Heart left ventricle (tissue), 16 donors: ENCODE results near the gene SLC30A3. TPM values are rescaled to one million over a fixed set of nuclear protein-coding genes. Genes with fewer than 3 reads are reported as not detected.

Experiments used
- ATAC-seq, 4 donors: fragments of 200-7000 bp; cut with Tn5 transposase; one replicate each; pipeline ENCODE4 v1.9.1; 2020 to 2022; ENCODE audit warnings: moderate library complexity in 4 of 4, mild to moderate bottlenecking in 3 of 4, moderate number of reproducible peaks in 1 of 4
- DNase-seq, 5 donors: peaks; one replicate each; pipeline ENCODE4 v3.0.0-alpha.2; 2020
- H3K27ac ChIP-seq, 12 donors: fragments of 200-600 bp; sonication (generic) in 4 of 12; one replicate each; pipeline versions ENCODE4 v1.5.0 to v1.8.0; 2016 to 2022; ENCODE audit warnings: mild to moderate bottlenecking in 2 of 12
- H3K27me3 ChIP-seq, 9 donors: fragments of 200-600 bp; sonication (generic) in 2 of 9; one replicate each; pipeline versions ENCODE4 v1.5.1 to v1.8.0; 2016 to 2022; ENCODE audit warnings: mild to moderate bottlenecking in 3 of 9
- H3K36me3 ChIP-seq, 9 donors: fragments of 200-600 bp; sonication (generic) in 2 of 9; one replicate each; pipeline versions ENCODE4 v1.5.0 to v1.8.0; 2018 to 2022; ENCODE audit warnings: mild to moderate bottlenecking in 2 of 9
- H3K4me1 ChIP-seq, 12 donors: fragments of 200-600 bp; sonication (generic) in 4 of 12; one replicate each; pipeline versions ENCODE4 v1.5.0 to v1.8.0; 2016 to 2022; ENCODE audit warnings: mild to moderate bottlenecking in 3 of 12
- H3K4me3 ChIP-seq, 12 donors: fragments of 200-600 bp; sonication (generic) in 4 of 12; one replicate each; pipeline versions ENCODE4 v1.5.0 to v1.8.0; 2017 to 2022; ENCODE audit warnings: mild to moderate bottlenecking in 9 of 12, moderate library complexity in 4 of 12
- H3K9me3 ChIP-seq, 12 donors: fragments of 200-600 bp; sonication (generic) in 4 of 12; one replicate each; pipeline versions ENCODE4 v1.5.0 to v1.8.0; 2016 to 2022; ENCODE audit warnings: mild to moderate bottlenecking in 1 of 12
- POLR2A ChIP-seq, 2 donors: fragments of 450-650 bp; IDR thresholded peaks; one replicate each; pipeline ENCODE4 v1.6.1; 2017; ENCODE audit warnings: antibody characterized with exemption in 2 of 2, mild to moderate bottlenecking in 2 of 2, moderate library complexity in 2 of 2
- WGBS, 4 donors: extraction: QIAGEN DNeasy Blood & Tissue Kit in 2 of 4; methylation state at CpG; one replicate each; pipeline versions ENCODE4 v1.1.5 to v1.1.7; 2013 to 2018; 5-methylcytosine and 5-hydroxymethylcytosine counted together
- intact Hi-C, 10 donors: fragments of 100-400 bp; cut with DNase I; formaldehyde crosslinking; loops; one replicate each; pipeline versions ENCODE4 v1.11.1 to v1.14.2; 2022
- polyA plus RNA-seq, 2 donors: library from polyadenylated mRNA; stranded (reverse); fragments of 200-250 nt; gene quantifications; one replicate each; pipeline ENCODE4 v1.2.3, GENCODE V29; 2013
- total RNA-seq, 9 donors: library from RNA; depleted of rRNA in 2 of 9; stranded (reverse); fragments of >200 nt in 2 of 9; fragmentation: NEBNext Ultra II Directional in 3 of 9; extraction: Animal tissue kit (Norgen Biotek cat#: 25700) in 3 of 9; gene quantifications; one replicate each; pipeline versions ENCODE4 v1.1.0 to v1.2.4, GENCODE V29; 2016 to 2023
- TF ChIP-seq, protein P1 (sequence below), 12 donors: fragments of 200-600 bp; sonication (generic) in 4 of 12; IDR thresholded peaks; one replicate each; pipeline versions ENCODE4 v1.5.0 to v1.8.0; 2018 to 2022; ENCODE audit warnings: antibody characterized with exemption in 12 of 12, mild to moderate bottlenecking in 5 of 12
- donor health status: ischemic (EF 13 %, LVEDD 7.1; RV severe dilation, severe dysfunction).
- donor health status: healthy with polysubstance abuse.
- donor health status: DM: no; HTN: yes; CAD: no.
- donor health status: DM: no; HTN: no; CAD: no.
- donor health status: ischemic (EF 25% LVEDD 6.9; RV normal size, moderate dysfunction).
- donor health status: ischemic (EF 25% LVEDD 5.7; RV mildly dilated, moderate dysfunction).
- donor health status: healthy.
- donor health status: DM: yes; HTN: yes; CAD: no.
- donor health status: ischemic (EF 35%, LVEDD 5.7; RV mildly dilated, moderate dysfunction).
- donor health status: nonischemic (EF 11% LVEDD 7.7; RV severe dilation, severe dysfunction).
- donor health status: DM: yes; HTN: yes; CAD: no.
- donor health status: PGD.
- donor health status: ischemic (EF 29% LVEDD 5.4; RV normal size, mild dysfunction).
- donor health status: nonischemic (EF 23%, LVEDD 6.1; RV moderate dilation, normal function).

Gene SLC30A3
- total and polyA plus RNA-seq, 11 donors, result 5.0 to 18.1 (median 9.0) TPM

DNA sequence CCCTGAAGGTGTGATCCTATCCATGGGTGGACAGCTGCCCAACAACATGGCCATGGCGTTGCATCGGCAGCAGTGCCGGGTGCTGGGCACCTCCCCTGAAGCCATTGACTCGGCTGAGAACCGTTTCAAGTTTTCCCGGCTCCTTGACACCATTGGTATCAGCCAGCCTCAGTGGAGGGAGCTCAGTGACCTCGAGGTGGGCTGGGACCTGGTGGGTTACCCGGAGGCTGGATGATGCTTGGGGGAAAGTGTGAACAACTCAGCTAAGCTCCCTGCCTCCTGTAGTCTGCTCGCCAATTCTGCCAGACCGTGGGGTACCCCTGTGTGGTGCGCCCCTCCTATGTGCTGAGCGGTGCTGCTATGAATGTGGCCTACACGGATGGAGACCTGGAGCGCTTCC, 29.5 kb downstream of the SLC30A3 start:
- Histone ChIP-seq H3K27me3 (no peaks in the 10 kb centered on the region), H3K27ac (no peak overlapping the region), H3K9me3 (no peaks in the 10 kb centered on the region), H3K36me3 (peaks cover 0 to 100% (median 98%) of the 10 kb centered on the region in 9 donors), H3K4me3 (no peak overlapping the region), H3K4me1 (no peaks in the 10 kb centered on the region)
- WGBS, 4 donors, result 93 to 98% (median 94%) methylated on average over 8 to 14 of the region's 14 CpGs
- intact Hi-C loops, result no loop called here
- no peak for TF ChIP-seq POLR2A (IDR thresholded peaks at IDR 0.05)
- TF ChIP-seq, protein P1, sequence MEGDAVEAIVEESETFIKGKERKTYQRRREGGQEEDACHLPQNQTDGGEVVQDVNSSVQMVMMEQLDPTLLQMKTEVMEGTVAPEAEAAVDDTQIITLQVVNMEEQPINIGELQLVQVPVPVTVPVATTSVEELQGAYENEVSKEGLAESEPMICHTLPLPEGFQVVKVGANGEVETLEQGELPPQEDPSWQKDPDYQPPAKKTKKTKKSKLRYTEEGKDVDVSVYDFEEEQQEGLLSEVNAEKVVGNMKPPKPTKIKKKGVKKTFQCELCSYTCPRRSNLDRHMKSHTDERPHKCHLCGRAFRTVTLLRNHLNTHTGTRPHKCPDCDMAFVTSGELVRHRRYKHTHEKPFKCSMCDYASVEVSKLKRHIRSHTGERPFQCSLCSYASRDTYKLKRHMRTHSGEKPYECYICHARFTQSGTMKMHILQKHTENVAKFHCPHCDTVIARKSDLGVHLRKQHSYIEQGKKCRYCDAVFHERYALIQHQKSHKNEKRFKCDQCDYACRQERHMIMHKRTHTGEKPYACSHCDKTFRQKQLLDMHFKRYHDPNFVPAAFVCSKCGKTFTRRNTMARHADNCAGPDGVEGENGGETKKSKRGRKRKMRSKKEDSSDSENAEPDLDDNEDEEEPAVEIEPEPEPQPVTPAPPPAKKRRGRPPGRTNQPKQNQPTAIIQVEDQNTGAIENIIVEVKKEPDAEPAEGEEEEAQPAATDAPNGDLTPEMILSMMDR (IDR thresholded peaks at IDR 0.05), result no peak
- ATAC-seq (peak in 1 of 4 donors; percentile 37), DNase-seq (no peak)

DNA sequence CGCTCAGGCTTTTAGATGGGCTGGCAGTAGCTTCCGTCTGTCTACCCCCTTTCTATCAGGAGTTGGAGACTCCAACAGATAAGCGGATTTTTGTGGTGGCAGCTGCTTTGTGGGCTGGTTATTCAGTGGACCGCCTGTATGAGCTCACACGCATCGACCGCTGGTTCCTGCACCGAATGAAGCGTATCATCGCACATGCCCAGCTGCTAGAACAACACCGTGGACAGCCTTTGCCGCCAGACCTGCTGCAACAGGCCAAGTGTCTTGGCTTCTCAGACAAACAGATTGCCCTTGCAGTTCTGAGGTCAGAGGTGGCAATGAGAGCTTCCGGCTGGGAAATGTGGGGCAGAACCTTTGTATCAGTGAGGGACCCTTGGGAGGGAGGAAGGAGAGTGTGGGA, 30.9 kb downstream of the SLC30A3 start:
- intact Hi-C loops, result no loop called here
- ATAC-seq, result no peak
- H3K9me3 ChIP-seq, result no peaks in the 10 kb centered on the region
- 93 to 95% (median 94%) methylated on average over 12 to 13 of the region's 13 CpGs for WGBS, 4 donors
- H3K27ac ChIP-seq, result no peak overlapping the region
- H3K36me3 ChIP-seq, result peaks cover 0 to 100% (median 98%) of the 10 kb centered on the region in 9 donors
- H3K27me3 ChIP-seq, result no peaks in the 10 kb centered on the region
- H3K4me1 ChIP-seq, result no peaks in the 10 kb centered on the region
- TF ChIP-seq, protein P1 (IDR thresholded peaks at IDR 0.05), result no peak
- TF ChIP-seq POLR2A (IDR thresholded peaks at IDR 0.05), result no peak
- no peak overlapping the region for H3K4me3 ChIP-seq
- no peak for DNase-seq

DNA sequence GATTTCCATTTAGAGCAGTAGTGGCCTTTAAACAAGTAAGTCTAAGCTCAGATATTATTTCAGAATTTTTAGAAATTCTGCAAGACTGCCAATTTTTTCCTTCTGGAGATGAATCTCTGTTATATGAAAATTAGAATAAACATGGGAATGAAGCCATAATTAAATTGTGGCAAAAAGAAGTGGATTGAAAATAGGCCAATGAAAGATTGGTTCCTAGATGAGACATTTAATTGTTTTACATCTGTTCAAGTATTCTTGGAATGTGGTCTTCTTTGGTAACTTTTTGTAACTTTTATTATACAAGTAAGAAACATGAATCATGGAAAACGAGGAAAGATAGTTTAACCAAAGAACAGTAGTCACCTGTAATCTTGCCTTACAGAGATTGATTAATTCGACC, 35.3 kb downstream of the SLC30A3 start:
- no peak for TF ChIP-seq POLR2A (IDR thresholded peaks at IDR 0.05)
- TF ChIP-seq, protein P1 (IDR thresholded peaks at IDR 0.05), result no peak
- ATAC-seq (no peak), DNase-seq (no peak)
- Histone ChIP-seq H3K27ac (no peak overlapping the region), H3K36me3 (peaks cover 0 to 100% (median 98%) of the 10 kb centered on the region in 9 donors), H3K4me1 (no peaks in the 10 kb centered on the region), H3K4me3 (no peak overlapping the region), H3K27me3 (no peaks in the 10 kb centered on the region), H3K9me3 (no peaks in the 10 kb centered on the region)
- intact Hi-C loops, result no loop called here
- WGBS, 4 donors, result 87 to 92% (median 88%) methylated on average over 2 of the region's 2 CpGs

DNA sequence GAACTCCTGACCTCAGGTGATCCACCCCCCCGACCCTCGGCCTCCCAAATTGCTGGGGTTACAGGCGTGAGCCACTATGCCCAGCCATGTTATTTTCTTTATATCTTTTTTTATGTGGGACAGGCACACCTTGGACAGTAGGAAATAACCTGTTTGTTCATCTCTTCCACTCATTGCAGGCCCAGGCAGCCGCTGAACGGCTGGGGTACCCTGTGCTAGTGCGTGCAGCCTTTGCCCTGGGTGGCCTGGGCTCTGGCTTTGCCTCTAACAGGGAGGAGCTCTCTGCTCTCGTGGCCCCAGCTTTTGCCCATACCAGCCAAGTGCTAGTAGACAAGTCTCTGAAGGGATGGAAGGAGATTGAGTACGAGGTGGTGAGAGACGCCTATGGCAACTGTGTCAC, 37.3 kb downstream of the SLC30A3 start:
- intact Hi-C loops, result no loop called here

More for the DNA sequence above, 37.3 kb downstream of the SLC30A3 start:
- no peak for ATAC-seq
- Histone ChIP-seq H3K4me3 (no peak overlapping the region), H3K27ac (no peak overlapping the region), H3K4me1 (no peaks in the 10 kb centered on the region), H3K9me3 (no peaks in the 10 kb centered on the region), H3K27me3 (no peaks in the 10 kb centered on the region), H3K36me3 (peaks cover 0 to 100% (median 95%) of the 10 kb centered on the region in 9 donors)
- DNase-seq, result no peak
- TF ChIP-seq POLR2A (IDR thresholded peaks at IDR 0.05), result no peak
- TF ChIP-seq, protein P1 (IDR thresholded peaks at IDR 0.05), result no peak
- WGBS, 4 donors, result 91 to 96% (median 94%) methylated on average over 9 of the region's 9 CpGs
